Fibroblast of the aortic adventitia (primary cell): ENCODE results near the gene FCHSD2. TPM values are rescaled to one million over a fixed set of nuclear protein-coding genes. Genes with fewer than 3 reads are reported as not detected.

Experiments
- DNase-seq: peaks from one replicate; pipeline ENCODE4 v3.0.0-alpha.2; 2010; ENCODE audit warnings: low read depth
- H3K4me3 ChIP-seq: 2 replicates; pipeline ENCODE4 v1.5.1; 2011; ENCODE audit warnings: low read depth, mild to moderate bottlenecking, control low read depth, low read length, moderate library complexity
- total RNA-seq: library from RNA; depleted of rRNA; stranded (reverse); fragments of >200 nt; gene quantifications from 2 replicates; pipeline ENCODE4 v1.2.3, GENCODE V29; 2012; ENCODE audit warnings: low replicate concordance
- TF ChIP-seq, protein P1 (sequence below): IDR thresholded peaks from 2 replicates; pipeline ENCODE4 v1.5.1; 2011; ENCODE audit warnings: mild to moderate bottlenecking, low read length, control low read depth, inconsistent platforms; ENCODE audit not compliant: insufficient read depth

FCHSD2 gene
- total RNA-seq, 1 donor, result 11.3 TPM

DNA sequence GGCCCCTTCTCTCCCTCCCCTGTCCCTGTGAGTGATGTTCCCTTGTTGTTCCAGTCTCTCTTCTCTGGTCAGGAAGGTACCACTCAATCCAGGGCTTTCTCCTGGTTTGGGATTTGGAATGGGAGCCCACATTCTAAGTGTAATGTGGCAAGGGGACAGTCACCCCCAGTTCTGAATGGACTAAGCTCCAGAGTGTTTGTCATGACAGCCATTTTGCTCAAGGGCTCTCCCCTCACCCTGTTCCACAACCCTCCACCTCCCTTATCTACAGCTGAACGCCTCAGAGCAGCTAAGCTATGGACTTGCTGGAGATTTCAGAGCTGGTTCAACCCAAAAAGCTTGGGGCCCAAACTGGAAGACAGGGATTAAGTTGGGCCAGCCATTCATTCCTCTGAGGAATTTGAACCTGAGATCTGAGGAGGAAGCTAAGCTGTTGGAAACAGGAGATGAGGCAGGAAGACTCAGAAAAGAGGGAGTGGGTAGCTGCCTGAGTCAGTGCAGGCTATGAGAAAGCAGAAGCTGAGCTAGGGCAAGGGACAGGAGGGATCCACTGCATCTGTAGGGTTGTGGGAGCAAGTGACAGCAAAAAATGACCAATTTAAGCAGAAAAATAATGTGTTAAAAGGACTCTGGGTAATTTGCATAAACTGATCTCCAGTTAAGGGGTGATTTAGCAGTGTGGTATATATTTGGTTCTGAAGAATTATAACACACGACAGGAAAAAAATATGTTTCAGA is 22.9 kb upstream of the FCHSD2 start:
- DNase-seq, result no peak
- TF ChIP-seq, protein P1, sequence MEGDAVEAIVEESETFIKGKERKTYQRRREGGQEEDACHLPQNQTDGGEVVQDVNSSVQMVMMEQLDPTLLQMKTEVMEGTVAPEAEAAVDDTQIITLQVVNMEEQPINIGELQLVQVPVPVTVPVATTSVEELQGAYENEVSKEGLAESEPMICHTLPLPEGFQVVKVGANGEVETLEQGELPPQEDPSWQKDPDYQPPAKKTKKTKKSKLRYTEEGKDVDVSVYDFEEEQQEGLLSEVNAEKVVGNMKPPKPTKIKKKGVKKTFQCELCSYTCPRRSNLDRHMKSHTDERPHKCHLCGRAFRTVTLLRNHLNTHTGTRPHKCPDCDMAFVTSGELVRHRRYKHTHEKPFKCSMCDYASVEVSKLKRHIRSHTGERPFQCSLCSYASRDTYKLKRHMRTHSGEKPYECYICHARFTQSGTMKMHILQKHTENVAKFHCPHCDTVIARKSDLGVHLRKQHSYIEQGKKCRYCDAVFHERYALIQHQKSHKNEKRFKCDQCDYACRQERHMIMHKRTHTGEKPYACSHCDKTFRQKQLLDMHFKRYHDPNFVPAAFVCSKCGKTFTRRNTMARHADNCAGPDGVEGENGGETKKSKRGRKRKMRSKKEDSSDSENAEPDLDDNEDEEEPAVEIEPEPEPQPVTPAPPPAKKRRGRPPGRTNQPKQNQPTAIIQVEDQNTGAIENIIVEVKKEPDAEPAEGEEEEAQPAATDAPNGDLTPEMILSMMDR, result no peak
- H3K4me3 ChIP-seq, result no peak overlapping the region

GRCh38 chr11:73163638-73164174 is 21.6 kb upstream of the FCHSD2 start:
- H3K4me3 ChIP-seq, result no peak overlapping the region
- TF ChIP-seq, protein P1, result no peak
- no peak for DNase-seq

- DNase-seq, result no peak
- TF ChIP-seq, protein P1, result no peak
- no peak overlapping the region for H3K4me3 ChIP-seq
These were observed 20.1 kb upstream of the FCHSD2 start for GRCh38 chr11:73162196-73162740.

GRCh38 chr11:73160005-73160760 is 18.1 kb upstream of the FCHSD2 start:
- TF ChIP-seq, protein P1, result no peak
- DNase-seq, result no peak
- H3K4me3 ChIP-seq, result no peak overlapping the region

DNA sequence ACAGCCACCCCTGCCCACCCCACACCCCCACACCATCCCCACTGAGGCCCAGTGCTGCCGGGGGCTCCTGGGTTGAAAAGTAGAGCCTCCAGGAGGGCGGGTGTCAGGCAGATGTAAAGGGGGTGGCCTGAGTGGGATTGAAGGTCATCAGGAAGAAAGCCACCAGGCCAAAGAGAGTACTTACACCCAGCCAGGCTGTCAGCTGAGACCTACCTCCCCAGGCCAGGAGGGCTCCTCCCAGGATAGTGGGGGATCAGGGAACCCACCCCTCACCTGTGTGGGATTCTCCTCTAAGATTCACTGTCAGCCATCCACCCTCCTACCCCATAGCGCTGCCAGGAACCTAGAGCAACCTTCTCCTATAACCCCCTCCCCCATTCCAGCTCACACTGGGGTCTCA is 17.2 kb upstream of the FCHSD2 start:
- TF ChIP-seq, protein P1, result no peak
- no peak overlapping the region for H3K4me3 ChIP-seq
- DNase-seq, result no peak

GRCh38 chr11:73158356-73159051 is 16.4 kb upstream of the FCHSD2 start:
- TF ChIP-seq, protein P1, result no peak
- peak; percentile 51 for DNase-seq

More at GRCh38 chr11:73158356-73159051, 16.4 kb upstream of the FCHSD2 start:
- no peak overlapping the region for H3K4me3 ChIP-seq
